GM12878 (cell line): ENCODE data around the gene GID8. TPM values are rescaled to one million over a fixed set of nuclear protein-coding genes. Genes with fewer than 3 reads are reported as not detected.

Experiments used
- ATAC-seq: fragments of 200-7000 bp; cut with Tn5 transposase; 3 replicates; pipeline ENCODE4 v1.9.1; 2020; ENCODE audit warnings: mild to moderate bottlenecking, moderate library complexity
- BruUV-seq: library from RNA; stranded (reverse); fragments of 400-500 nt; replicated peaks from 2 replicates; lab custom pipeline; 2021; lab: Mats Ljungman, UMichigan
- CTCF ChIA-PET: fragments of 300-600 bp; sonication (Branson Sonifier 250); formaldehyde crosslinking; extraction: SDS; loops from one replicate; lab custom pipeline; 2021; ENCODE audit warnings: inconsistent platforms; lab: Yijun Ruan, JAX
- POLR2A ChIA-PET: fragments of 350-600 bp; formaldehyde crosslinking; extraction: SDS; loops from one replicate; lab custom pipeline; 2021; ENCODE audit warnings: inconsistent platforms; lab: Charles Lee
- RAD21 ChIA-PET: fragments of 300-600 bp; sonication (Branson Sonifier 250); formaldehyde crosslinking; loops from one replicate; lab custom pipeline; 2023; ENCODE audit warnings: antibody characterized with exemption; ENCODE audit not compliant: unreplicated experiment; lab: Charles Lee
- SMC1A ChIA-PET: fragments of 300-600 bp; sonication (Branson Sonifier 250); formaldehyde crosslinking; loops from one replicate; lab custom pipeline; 2023; ENCODE audit not compliant: unreplicated experiment, uncharacterized antibody; lab: Charles Lee
- DNase-seq: peaks from one replicate; pipeline ENCODE4 v3.0.0-alpha.2; 2011; ENCODE audit warnings: low read depth, low spot score
- FAIRE-seq: peaks from 3 replicates; lab custom pipeline; 2011; peaks lifted over from hg19 to GRCh38; lab: Jason Lieb, UNC
- H2AFZ ChIP-seq: 2 replicates; pipeline ENCODE4 v1.6.0; 2011; ENCODE audit warnings: low read depth, low read length, control low read depth; ENCODE audit not compliant: control insufficient read depth
- H3K27ac ChIP-seq: 2 replicates; pipeline ENCODE4 v1.5.1; 2011; ENCODE audit warnings: control low read depth; ENCODE audit not compliant: control insufficient read depth, insufficient read depth
- H3K27me3 ChIP-seq, 2 experiments: replicated peaks in 1 of 2; 2 replicates each; pipeline versions ENCODE4 v1.6.0 to v1.6.1; 2011; ENCODE audit warnings: low read length in 1 of 2; ENCODE audit not compliant: control insufficient read depth in 2 of 2, insufficient read depth in 2 of 2
- H3K36me3 ChIP-seq, 2 experiments: 2 replicates each; pipeline ENCODE4 v1.5.1; 2011; ENCODE audit warnings: low read length in 1 of 2; ENCODE audit not compliant: control insufficient read depth in 2 of 2, insufficient read depth in 2 of 2
- H3K4me1 ChIP-seq: 2 replicates; pipeline ENCODE4 v1.6.1; 2011; ENCODE audit warnings: mild to moderate bottlenecking, low read length, moderate library complexity, mixed read lengths; ENCODE audit not compliant: control insufficient read depth, insufficient read depth
- H3K4me2 ChIP-seq: 2 replicates; pipeline ENCODE4 v1.6.0; 2011; ENCODE audit warnings: control low read depth; ENCODE audit not compliant: control insufficient read depth, insufficient read depth
- H3K4me3 ChIP-seq: fragments of 200-600 bp; sonication (generic); 2 replicates; pipeline ENCODE4 v1.5.1; 2016
- H3K79me2 ChIP-seq: 2 replicates; pipeline ENCODE4 v1.6.0; 2011; ENCODE audit warnings: low read length; ENCODE audit not compliant: control insufficient read depth, insufficient read depth
- H3K9ac ChIP-seq: 2 replicates; pipeline ENCODE4 v1.8.0; 2011; ENCODE audit warnings: low read length, control low read depth, mixed read lengths; ENCODE audit not compliant: control insufficient read depth, insufficient read depth
- H3K9me3 ChIP-seq: replicated peaks from 3 replicates; pipeline ENCODE4 v1.5.1; 2011; ENCODE audit warnings: mild to moderate bottlenecking, low read length; ENCODE audit not compliant: control insufficient read depth, insufficient read depth
- H4K20me1 ChIP-seq: 2 replicates; pipeline ENCODE4 v1.6.0; 2011; ENCODE audit not compliant: control insufficient read depth, insufficient read depth
- EGR1 ChIP-seq, 2 experiments: IDR thresholded peaks; 1 replicate in 1 of 2; 2 replicates in 1 of 2; pipeline ENCODE4 v1.6.1; 2011 to 2012; ENCODE audit warnings: low read depth in 2 of 2, low read length in 2 of 2, borderline replicate concordance in 1 of 2, mild to moderate bottlenecking in 1 of 2, moderate library complexity in 1 of 2
- HDAC2 ChIP-seq: fragments of 200-600 bp; sonication (generic); IDR thresholded peaks from 2 replicates; pipeline ENCODE4 v1.6.1; 2017
- NFYA ChIP-seq: IDR thresholded peaks from 2 replicates; pipeline ENCODE4 v1.6.1; 2011; ENCODE audit warnings: low read depth, mild to moderate bottlenecking, low read length, improper control_type of control experiment, borderline replicate concordance
- SPI1 ChIP-seq: IDR thresholded peaks from 2 replicates; pipeline ENCODE4 v1.6.1; 2011; ENCODE audit warnings: low read depth, mild to moderate bottlenecking, low read length, moderate library complexity, borderline replicate concordance; ENCODE audit not compliant: insufficient read depth
- SUZ12 ChIP-seq: fragments of 200-600 bp; sonication (generic); IDR thresholded peaks from one replicate; pipeline ENCODE4 v1.6.1; 2018; ENCODE audit warnings: antibody characterized with exemption, mild to moderate bottlenecking; ENCODE audit not compliant: unreplicated experiment
- ZSCAN29 ChIP-seq: fragments of 450-650 bp; IDR thresholded peaks from 2 replicates; pipeline ENCODE4 v1.6.1; 2017; ENCODE audit warnings: mild to moderate bottlenecking, moderate library complexity
- WGBS: methylation state at CpG from one replicate; pipeline ENCODE4 v1.1.6; 2016; ENCODE audit warnings: low lambda C conversion rate; ENCODE audit not compliant: insufficient replicate concordance, insufficient coverage; ENCODE audit errors: missing lambda C conversion rate; 5-methylcytosine and 5-hydroxymethylcytosine counted together
- in situ Hi-C: fragments of 300-500 bp; cut with MboI; formaldehyde crosslinking; loops from 9 replicates; pipeline ENCODE4 v1.14.3; 2018; ENCODE audit warnings: mixed read lengths
- intact Hi-C: fragments of 100-400 bp; cut with micrococcal nuclease; formaldehyde crosslinking; loops from one replicate; pipeline ENCODE4 v1.14.2; 2022; ENCODE audit not compliant: unreplicated experiment
- polyA plus RNA-seq, 11 experiments: library from polyadenylated mRNA; depleted of rRNA in 4 of 11; unstranded in 6 of 11; stranded (reverse) in 5 of 11; fragments of >200 nt; fragmentation: Nextera tagmentation in 4 of 11; fragmentation: Illumina TruSeq in 1 of 11; extraction: Ambion mirVana in 4 of 11; extraction: Trizol in 1 of 11; gene quantifications; 1 replicate in 1 of 11; 2 replicates in 10 of 11; pipeline versions ENCODE4 v1.2.1 to v1.2.3, GENCODE V29; 2011 to 2016; ENCODE audit warnings: inconsistent platforms in 2 of 11, missing spikeins in 2 of 11, low read depth in 1 of 11
- total RNA-seq, 4 experiments: library from RNA; depleted of rRNA in 3 of 4; stranded (reverse); fragments of >200 nt in 3 of 4; fragmentation: Illumina TruSeq in 1 of 4; extraction: Trizol in 1 of 4; gene quantifications; 2 replicates each; pipeline versions ENCODE4 v1.2.1 to v1.2.3, GENCODE V29; 2013 to 2021
- TF ChIP-seq, protein P1 (sequence below): IDR thresholded peaks from 2 replicates; pipeline ENCODE4 v1.6.1; 2011; ENCODE audit warnings: borderline replicate concordance, low read depth, mild to moderate bottlenecking, moderate library complexity, low read length; ENCODE audit not compliant: insufficient read depth, poor library complexity, severe bottlenecking

Gene GID8
- total and polyA plus RNA-seq, 10 of the 15 experiments (the other 5 are each of a cell fraction or from before 2014, with no cell fraction given) = 12.0 to 33.8 (median 22.2) TPM

DNA sequence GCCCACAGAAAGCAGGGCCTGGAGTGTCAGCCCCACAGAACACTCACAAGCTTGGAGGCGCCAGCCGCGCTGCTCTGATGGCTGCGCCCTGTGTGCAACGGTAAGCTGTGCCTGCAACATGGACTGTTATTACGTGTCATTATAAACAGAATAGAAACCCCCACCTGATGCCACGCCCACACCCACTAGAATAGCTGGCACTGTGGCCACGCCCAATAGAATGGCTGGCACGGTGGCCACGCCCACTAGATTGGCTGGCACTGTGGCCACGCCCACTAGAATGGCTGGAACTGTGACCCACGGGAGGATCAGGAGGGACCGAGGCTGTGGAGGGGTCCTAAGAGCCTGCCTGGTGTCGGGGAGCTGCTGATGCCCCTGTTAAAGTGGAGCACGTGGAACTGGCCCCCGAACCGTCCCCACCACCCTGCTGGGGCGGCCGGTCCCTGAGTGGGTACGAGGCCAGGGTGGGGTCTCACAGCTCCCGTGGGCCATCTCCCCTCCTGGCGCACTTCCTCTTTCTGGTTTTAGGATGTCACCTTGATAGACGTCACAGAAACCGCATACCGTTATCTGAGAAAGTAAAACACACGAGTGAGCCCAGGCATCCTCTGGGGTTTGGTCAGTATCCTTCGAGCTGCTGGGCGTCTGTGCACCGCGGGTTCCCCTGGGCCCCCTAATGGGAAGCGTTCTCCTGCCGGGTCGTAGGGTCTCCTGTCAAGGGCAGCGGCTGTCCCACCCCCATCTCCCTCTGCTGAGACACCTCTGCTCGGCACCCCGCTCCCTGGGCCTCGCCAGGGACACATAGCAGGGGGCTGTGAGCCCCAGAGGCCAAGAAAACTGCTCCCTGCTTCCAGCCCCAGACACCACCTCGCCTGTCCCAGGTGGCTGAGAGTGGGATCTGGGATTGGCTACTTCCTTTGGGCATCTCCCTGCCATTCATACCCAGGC is 39.9 kb downstream of the GID8 start (continued):
- TF ChIP-seq, protein P1, sequence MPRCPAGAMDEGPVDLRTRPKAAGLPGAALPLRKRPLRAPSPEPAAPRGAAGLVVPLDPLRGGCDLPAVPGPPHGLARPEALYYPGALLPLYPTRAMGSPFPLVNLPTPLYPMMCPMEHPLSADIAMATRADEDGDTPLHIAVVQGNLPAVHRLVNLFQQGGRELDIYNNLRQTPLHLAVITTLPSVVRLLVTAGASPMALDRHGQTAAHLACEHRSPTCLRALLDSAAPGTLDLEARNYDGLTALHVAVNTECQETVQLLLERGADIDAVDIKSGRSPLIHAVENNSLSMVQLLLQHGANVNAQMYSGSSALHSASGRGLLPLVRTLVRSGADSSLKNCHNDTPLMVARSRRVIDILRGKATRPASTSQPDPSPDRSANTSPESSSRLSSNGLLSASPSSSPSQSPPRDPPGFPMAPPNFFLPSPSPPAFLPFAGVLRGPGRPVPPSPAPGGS = peak; percentile 66
- peak; percentile 23; the same call in 1 of the 2 replicates for TF ChIP-seq HDAC2
- TF ChIP-seq SUZ12 = no peak

DNA sequence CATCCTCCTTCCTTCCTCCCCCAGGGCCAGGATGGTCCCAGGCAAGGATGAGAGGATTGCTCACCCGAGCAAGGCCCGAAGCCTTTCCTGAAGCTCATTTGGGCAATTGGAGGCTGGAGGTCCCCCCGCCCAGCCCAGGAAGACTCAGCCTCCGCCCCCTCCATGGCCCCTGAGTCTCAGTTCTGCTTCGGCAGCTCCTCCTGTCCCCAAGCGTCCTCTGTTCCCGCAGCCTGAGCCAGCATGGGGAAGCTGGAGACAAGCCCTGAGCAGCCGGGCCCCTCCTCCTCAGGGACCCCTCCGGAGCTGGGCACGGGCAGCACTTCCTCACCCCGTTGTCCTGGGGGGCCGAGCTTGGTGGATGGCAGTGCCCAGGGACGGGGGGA is 40.6 kb downstream of the GID8 start:
- in situ Hi-C loops (loop anchor here (5.0 kb wide), 1 partner anchor 34 kb away; no protein-coding TSS in a partner anchor), intact Hi-C loops (no loop called here)
- Histone ChIP-seq H4K20me1 (peaks cover 6% of the 10 kb centered on the region; the same call in 1 of the 2 replicates), H3K27me3 (peaks cover 0 to 15% of the 10 kb centered on the region in 2 experiments; a peak in 2 of 4 replicates), H3K4me3 (no peak overlapping the region), H2AFZ (no peak overlapping the region), H3K79me2 (no peaks in the 10 kb centered on the region), H3K9ac (0 out of 2 replicates have a peak overlapping the region, but pooled peaks have one; percentile 11), H3K27ac (peak overlapping the region; percentile 41; the same call in 1 of the 2 replicates), H3K4me2 (peak overlapping the region; percentile 95)
- BruUV-seq = no TSS peak
- peak; percentile 27 for ATAC-seq
- RAD21 ChIA-PET = interaction anchor here (0.8 to 2.8 kb wide), 4 partner anchors 7 to 64 kb away, joined by 3 to 19 read pairs (median 6); no protein-coding TSS in a partner anchor
- 21% methylated on average over 13 of the region's 13 CpGs for WGBS
- TF ChIP-seq NFYA (no peak), ZSCAN29 (no peak), SPI1 (peak; percentile 53; the same call in 1 of the 2 replicates), EGR1 (IDR thresholded peaks at IDR 0.05; ENCODE audit: borderline replicate concordance in 1 of 2, low read depth in 2 of 2, low read length in 2 of 2) (peak in 1 of 2 experiments; percentile 45; a peak in 1 of 3 replicates)
- TF ChIP-seq, all 136 proteins: peak for 2
- Histone ChIP-seq H3K36me3 (no peaks in the 10 kb centered on the region), H3K4me1 (peaks cover 30% of the 10 kb centered on the region), H3K9me3 (no peaks in the 10 kb centered on the region)
- ChIA-PET SMC1A (interaction anchor here (0.6 to 1.7 kb wide), 3 partner anchors 25 to 156 kb away, joined by 3 to 12 read pairs (median 3); partner anchors contain the start of gene SLC17A9), POLR2A (interaction anchor here (1.0 to 5.3 kb wide), 9 partner anchors 11 to 60 kb away, joined by 3 to 37 read pairs (median 6); no protein-coding TSS in a partner anchor), CTCF (interaction anchor here (1.5 to 2.2 kb wide), 3 partner anchors 24 to 34 kb away, joined by 5 to 28 read pairs (median 9); no protein-coding TSS in a partner anchor)
- no peak for DNase-seq
- FAIRE-seq = no peak
